SK-N-SH (cell line): ENCODE data around the gene EHBP1L1. TPM values are rescaled to one million over a fixed set of nuclear protein-coding genes. Genes with fewer than 3 reads are reported as not detected.

ENCODE experiments used
- CTCF ChIA-PET: fragments of 300-600, 350-600 bp; formaldehyde crosslinking; extraction: SDS; loops from one replicate; lab custom pipeline; 2021; lab: Yijun Ruan, JAX
- POLR2A ChIA-PET: fragments of 350-600 bp; sonication (Branson Sonifier 250); formaldehyde crosslinking; extraction: SDS; loops from one replicate; lab custom pipeline; 2020; ENCODE audit warnings: antibody characterized with exemption, inconsistent platforms; lab: Yijun Ruan, JAX
- DNase-seq: peaks from one replicate; pipeline ENCODE4 v3.0.0; 2012
- H2AFZ ChIP-seq: fragments of 200-600 bp; sonication (generic); 2 replicates; pipeline ENCODE4 v1.8.1; 2016; ENCODE audit warnings: antibody characterized with exemption, mild to moderate bottlenecking, low read depth
- H3F3A ChIP-seq: fragments of 200-600 bp; sonication (generic); replicated peaks from 2 replicates; pipeline ENCODE3; 2016; ENCODE audit warnings: antibody characterized with exemption, mild to moderate bottlenecking; ENCODE audit not compliant: insufficient read depth
- H3K27ac ChIP-seq, 2 experiments: fragments of 200-500 bp in 1 of 2; fragments of 200-600 bp in 1 of 2; sonication (Bioruptor generic) in 1 of 2; sonication (generic), shearing (Covaris generic) in 1 of 2; 2 replicates each; pipeline versions ENCODE4 v1.5.1 to v1.6.1; 2014 to 2016; ENCODE audit warnings: low read depth in 2 of 2, inconsistent platforms in 1 of 2, low read length in 1 of 2, mild to moderate bottlenecking in 1 of 2, mixed read lengths in 1 of 2
- H3K27me3 ChIP-seq: fragments of 200-600 bp; sonication (generic), shearing (Covaris generic); 2 replicates; pipeline ENCODE4 v1.6.1; 2016; ENCODE audit warnings: mixed run types; ENCODE audit not compliant: insufficient read depth
- H3K36me3 ChIP-seq, 2 experiments: fragments of 200-500 bp in 1 of 2; fragments of 200-600 bp in 1 of 2; sonication (Bioruptor generic) in 1 of 2; sonication (generic) in 1 of 2; replicated peaks in 1 of 2; 2 replicates each; pipeline versions ENCODE3 to v1.5.1; 2014 to 2016; ENCODE audit warnings: low read length in 1 of 2, mild to moderate bottlenecking in 1 of 2; ENCODE audit not compliant: insufficient read depth in 2 of 2, control insufficient read depth in 1 of 2
- H3K4me1 ChIP-seq, 2 experiments: fragments of 200-500 bp in 1 of 2; fragments of 200-600 bp in 1 of 2; sonication (Bioruptor generic) in 1 of 2; sonication (generic), shearing (Covaris generic) in 1 of 2; 2 replicates each; pipeline versions ENCODE4 v1.5.1 to v1.6.1; 2014 to 2016; ENCODE audit warnings: low read depth in 1 of 2, low read length in 1 of 2, mixed run types in 1 of 2; ENCODE audit not compliant: insufficient read depth in 2 of 2, control insufficient read depth in 1 of 2
- H3K4me2 ChIP-seq: fragments of 200-600 bp; sonication (generic), shearing (Covaris generic); 2 replicates; pipeline ENCODE4 v1.6.1; 2017; ENCODE audit warnings: mixed run types
- H3K4me3 ChIP-seq, 2 experiments: fragments of 200-500 bp in 1 of 2; fragments of 200-600 bp in 1 of 2; sonication (Bioruptor generic) in 1 of 2; sonication (generic), shearing (Covaris generic) in 1 of 2; 2 replicates each; pipeline versions ENCODE4 v1.5.1 to v1.8.1; 2014 to 2016; ENCODE audit warnings: low read depth in 2 of 2, inconsistent platforms in 1 of 2, low read length in 1 of 2, mild to moderate bottlenecking in 1 of 2, mixed read lengths in 1 of 2, moderate library complexity in 1 of 2
- H3K79me2 ChIP-seq: fragments of 200-600 bp; sonication (generic); 2 replicates; pipeline ENCODE4 v1.8.1; 2017; ENCODE audit warnings: mild to moderate bottlenecking; ENCODE audit not compliant: insufficient read depth
- H3K9ac ChIP-seq: fragments of 200-600 bp; sonication (generic); 2 replicates; pipeline ENCODE4 v1.6.1; 2017; ENCODE audit warnings: mixed run types
- H3K9me2 ChIP-seq: fragments of 200-600 bp; sonication (generic); 2 replicates; pipeline ENCODE4 v1.6.1; 2017; ENCODE audit warnings: mixed run types
- H3K9me3 ChIP-seq: fragments of 200-600 bp; sonication (generic); 2 replicates; pipeline ENCODE4 v1.6.1; 2017; ENCODE audit warnings: mixed run types, mild to moderate bottlenecking, moderate library complexity
- H4K20me1 ChIP-seq: fragments of 200-600 bp; sonication (generic); 2 replicates; pipeline ENCODE4 v1.6.1; 2017; ENCODE audit warnings: mild to moderate bottlenecking, mixed run types; ENCODE audit not compliant: insufficient read depth
- ELF1 ChIP-seq: IDR thresholded peaks from 2 replicates; pipeline ENCODE4 v1.4.0; 2012
- EZH2phosphoT487 ChIP-seq: fragments of 200-600 bp; sonication (generic); IDR thresholded peaks from 2 replicates; pipeline ENCODE4 v1.6.1; 2017; ENCODE audit warnings: low read depth, mixed run types, mild to moderate bottlenecking, antibody characterized with exemption, moderate library complexity, borderline replicate concordance
- FOXJ3 ChIP-seq: sonication (generic); formaldehyde crosslinking; IDR thresholded peaks from 2 replicates; pipeline ENCODE4 v1.5.1; 2020; ENCODE audit warnings: mild to moderate bottlenecking, missing genetic modification reagents
- GATA2 ChIP-seq: sonication (generic); formaldehyde crosslinking; IDR thresholded peaks from 2 replicates; pipeline ENCODE4 v1.5.0; 2020; ENCODE audit warnings: mild to moderate bottlenecking, missing genetic modification reagents
- MXI1 ChIP-seq: IDR thresholded peaks from 2 replicates; pipeline ENCODE4 v1.6.1; 2012; ENCODE audit warnings: mild to moderate bottlenecking, low read depth, low read length, improper control_type of control experiment
- NFIC ChIP-seq: IDR thresholded peaks from 2 replicates; pipeline ENCODE4 v1.4.0; 2012; ENCODE audit warnings: borderline replicate concordance
- TAF1 ChIP-seq: IDR thresholded peaks from 2 replicates; pipeline ENCODE4 v1.6.1; 2012; ENCODE audit warnings: low read depth, mild to moderate bottlenecking, low read length, moderate library complexity, borderline replicate concordance
- YY1 ChIP-seq: IDR thresholded peaks from 2 replicates; pipeline ENCODE4 v1.4.0; 2012; ENCODE audit warnings: low read depth, mild to moderate bottlenecking
- WGBS: methylation state at CpG from one replicate; pipeline ENCODE4 v1.1.6; 2017; ENCODE audit warnings: low lambda C conversion rate; 5-methylcytosine and 5-hydroxymethylcytosine counted together
- polyA plus RNA-seq, 3 experiments: library from polyadenylated mRNA; depleted of rRNA; stranded (reverse); fragments of >200 nt; gene quantifications; 2 replicates each; pipeline ENCODE4 v1.2.3, GENCODE V29; 2012
- TF ChIP-seq, protein P1 (sequence below): IDR thresholded peaks from 2 replicates; pipeline ENCODE4 v1.4.0; 2012; ENCODE audit warnings: low read depth
- TF ChIP-seq, protein P2 (sequence below): IDR thresholded peaks from 2 replicates; pipeline ENCODE4; 2012
- TF ChIP-seq, protein P3 (sequence below): fragments of 150-350 bp; IDR thresholded peaks from 2 replicates; pipeline ENCODE4 v1.6.1; 2016; ENCODE audit warnings: mild to moderate bottlenecking, low read depth, low read length

The EHBP1L1 gene
- polyA plus RNA-seq, 1 of the 3 experiments (the other 2 are of a cell fraction) = 48.7 TPM

DNA sequence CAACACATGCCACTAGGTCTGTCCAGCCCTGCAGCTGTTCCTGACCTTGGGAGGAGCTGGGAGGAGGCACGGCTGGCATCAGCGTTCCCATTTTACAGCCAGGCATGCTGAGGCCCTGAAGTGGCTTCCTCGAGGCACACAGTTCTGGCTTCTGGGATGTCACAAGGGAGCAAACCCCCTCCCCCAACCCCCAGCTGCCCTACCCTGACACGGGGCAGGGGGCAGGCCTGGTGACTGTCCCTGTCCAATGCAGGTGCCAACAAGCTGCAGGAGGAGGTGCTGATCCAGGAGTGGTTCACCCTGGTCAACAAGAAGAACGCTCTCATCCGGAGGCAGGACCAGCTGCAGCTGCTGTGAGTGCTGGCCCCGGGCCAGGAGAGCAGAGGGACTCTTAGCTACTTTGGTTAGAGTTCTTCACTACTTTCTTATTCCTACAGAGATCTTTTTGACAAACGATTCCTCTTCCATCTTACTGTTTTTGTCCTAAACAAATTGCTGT is 14.4 kb downstream of the EHBP1L1 start:
- Histone ChIP-seq H3K4me3 (no peak overlapping the region), H3K9me3 (no peaks in the 10 kb centered on the region), H4K20me1 (0 out of 2 replicates have a peak, but pooled peaks cover 3% of the 10 kb centered on the region), H2AFZ (no peak overlapping the region), H3K4me2 (no peak overlapping the region), H3K27ac (no peak overlapping the region), H3K79me2 (no peaks in the 10 kb centered on the region), H3K9me2 (no peaks in the 10 kb centered on the region), H3K9ac (no peak overlapping the region), H3F3A (peaks cover 15% of the 10 kb centered on the region), H3K4me1 (peaks cover 0 to 19% of the 10 kb centered on the region in 2 experiments; a peak in 1 of 4 replicates), H3K36me3 (peaks cover 0 to 23% of the 10 kb centered on the region in 2 experiments), H3K27me3 (no peaks in the 10 kb centered on the region)
- TF ChIP-seq NFIC = 0 out of 2 replicates have a peak, but pooled peaks have one; percentile 8
- TF ChIP-seq TAF1 = no peak
- WGBS = 84% methylated on average over 2 of the region's 8 CpGs
- ChIA-PET POLR2A (interaction anchor here (0.9 to 1.4 kb wide), 2 partner anchors 14 to 16 kb away, joined by 3 to 4 read pairs; no protein-coding TSS in a partner anchor), CTCF (interaction anchor here (1.1 to 12.8 kb wide), 5 partner anchors 9 to 49 kb away, joined by 3 to 216 read pairs (median 8); partner anchors contain the start of genes EHBP1L1 and FAM89B)
- DNase-seq = no peak

DNA sequence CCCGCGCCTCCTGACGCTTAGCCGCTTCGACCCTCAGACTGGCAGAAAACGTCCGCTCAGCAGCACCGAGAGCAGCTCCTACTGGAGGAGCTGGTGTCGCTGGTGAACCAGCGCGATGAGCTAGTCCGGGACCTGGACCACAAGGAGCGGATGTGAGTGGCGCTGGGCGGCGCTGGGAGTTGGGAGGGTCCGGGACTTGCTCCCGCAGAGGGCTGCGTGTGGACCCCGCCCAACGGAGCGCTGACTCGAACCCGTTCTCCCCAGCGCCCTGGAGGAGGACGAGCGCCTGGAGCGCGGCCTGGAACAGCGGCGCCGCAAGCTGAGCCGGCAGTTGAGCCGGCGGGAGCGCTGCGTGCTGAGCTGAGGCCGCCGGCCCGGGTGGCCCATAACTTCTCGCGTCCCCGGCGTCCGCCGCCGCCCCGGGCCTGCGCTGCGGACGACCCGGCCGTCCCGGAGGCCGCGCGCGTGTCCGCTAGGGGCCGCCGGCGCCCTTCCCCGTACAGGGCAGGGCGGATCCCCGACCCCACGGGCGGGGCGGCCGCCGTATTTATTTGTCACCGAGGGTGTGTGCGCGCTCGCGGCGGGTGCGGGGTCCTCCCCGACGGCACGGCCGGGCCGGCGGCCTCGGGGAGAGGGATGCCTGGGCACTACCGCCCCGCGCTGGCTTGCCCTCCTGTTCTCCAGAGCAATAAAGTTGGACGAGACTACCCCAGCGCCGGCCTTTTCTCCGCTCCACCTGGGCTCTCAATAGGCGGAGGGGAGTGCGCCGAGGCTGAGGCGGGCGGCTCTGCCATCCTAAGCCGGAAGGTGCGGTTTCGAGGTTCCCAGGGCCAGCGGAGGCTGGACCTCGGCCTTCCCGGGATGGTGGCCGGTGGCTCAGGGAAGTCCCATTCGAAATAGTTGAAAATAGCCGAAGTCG is 16.3 kb downstream of the EHBP1L1 start:
- peaks cover 0 to 23% of the 10 kb centered on the region in 2 experiments for H3K36me3 ChIP-seq
- H3K4me3 ChIP-seq = no peak overlapping the region
- H2AFZ ChIP-seq = no peak overlapping the region
- no peak for DNase-seq
- ChIA-PET CTCF (interaction anchor here (0.8 to 12.8 kb wide), 9 partner anchors 13 to 427 kb away, joined by 3 to 216 read pairs (median 4); partner anchors contain the start of genes EHBP1L1 and FAM89B), POLR2A (interaction anchor here (1.2 kb wide), 1 partner anchor 19 kb away, joined by 4 read pairs; the partner anchor contains the start of gene FAM89B)
- H4K20me1 ChIP-seq = no peaks in the 10 kb centered on the region
- no peak overlapping the region for H3K27ac ChIP-seq
- H3K4me2 ChIP-seq = no peak overlapping the region
- no peak overlapping the region for H3K9ac ChIP-seq
- H3K27me3 ChIP-seq = no peaks in the 10 kb centered on the region
- peaks cover 0 to 12% of the 10 kb centered on the region in 2 experiments; a peak in 1 of 4 replicates for H3K4me1 ChIP-seq
- no peak for TF ChIP-seq ELF1
- TF ChIP-seq, protein P1, sequence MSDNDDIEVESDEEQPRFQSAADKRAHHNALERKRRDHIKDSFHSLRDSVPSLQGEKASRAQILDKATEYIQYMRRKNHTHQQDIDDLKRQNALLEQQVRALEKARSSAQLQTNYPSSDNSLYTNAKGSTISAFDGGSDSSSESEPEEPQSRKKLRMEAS = no peak
- H3K9me3 ChIP-seq = no peaks in the 10 kb centered on the region
- no peaks in the 10 kb centered on the region for H3K9me2 ChIP-seq
- WGBS = 97% methylated on average over 55 of the region's 106 CpGs
- no peaks in the 10 kb centered on the region for H3K79me2 ChIP-seq
- peaks cover 9% of the 10 kb centered on the region for H3F3A ChIP-seq

DNA sequence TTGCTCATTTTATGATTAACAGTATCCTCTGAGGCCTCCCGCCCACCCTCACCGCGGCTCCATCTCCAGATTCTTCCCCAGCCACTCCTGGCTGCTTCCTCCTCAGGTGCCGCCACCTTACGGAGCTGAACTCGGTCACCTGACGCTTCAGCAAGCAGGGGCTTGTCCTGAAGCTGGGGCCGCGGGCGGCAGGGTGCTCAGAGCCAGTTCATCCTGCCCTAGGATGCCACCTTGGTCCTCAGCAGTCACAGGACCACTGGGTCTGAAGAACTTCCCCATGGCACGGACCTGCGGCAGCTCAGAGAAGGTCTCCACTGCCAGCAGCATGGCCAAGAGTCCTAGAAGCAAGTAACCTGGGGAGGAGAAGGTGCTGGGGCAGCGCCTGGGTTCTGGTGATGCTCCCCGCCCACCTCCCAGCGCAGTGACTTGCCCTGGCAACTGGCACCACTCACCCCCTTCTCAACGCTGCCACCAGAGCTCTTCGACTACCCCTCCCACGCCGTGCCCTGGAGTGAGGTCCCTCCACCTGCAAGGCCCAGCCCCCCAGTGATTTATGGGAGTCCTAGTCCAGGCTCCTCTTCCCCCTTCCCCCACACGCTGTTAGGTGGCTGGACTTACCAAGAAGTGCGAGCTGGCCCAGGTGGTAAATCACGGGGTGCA is 17.1 kb downstream of the EHBP1L1 start:
- H3K9ac ChIP-seq = no peak overlapping the region
- 94% methylated on average over 14 of the region's 22 CpGs for whole genome bisulfite sequencing
- TF ChIP-seq, protein P2, sequence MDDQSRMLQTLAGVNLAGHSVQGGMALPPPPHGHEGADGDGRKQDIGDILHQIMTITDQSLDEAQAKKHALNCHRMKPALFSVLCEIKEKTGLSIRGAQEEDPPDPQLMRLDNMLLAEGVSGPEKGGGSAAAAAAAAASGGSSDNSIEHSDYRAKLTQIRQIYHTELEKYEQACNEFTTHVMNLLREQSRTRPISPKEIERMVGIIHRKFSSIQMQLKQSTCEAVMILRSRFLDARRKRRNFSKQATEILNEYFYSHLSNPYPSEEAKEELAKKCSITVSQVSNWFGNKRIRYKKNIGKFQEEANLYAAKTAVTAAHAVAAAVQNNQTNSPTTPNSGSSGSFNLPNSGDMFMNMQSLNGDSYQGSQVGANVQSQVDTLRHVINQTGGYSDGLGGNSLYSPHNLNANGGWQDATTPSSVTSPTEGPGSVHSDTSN = no peak
- no peak for TF ChIP-seq MXI1
- TF ChIP-seq TAF1 = no peak
- no peak for TF ChIP-seq NFIC
- TF ChIP-seq GATA2 = no peak
- TF ChIP-seq, protein P3, sequence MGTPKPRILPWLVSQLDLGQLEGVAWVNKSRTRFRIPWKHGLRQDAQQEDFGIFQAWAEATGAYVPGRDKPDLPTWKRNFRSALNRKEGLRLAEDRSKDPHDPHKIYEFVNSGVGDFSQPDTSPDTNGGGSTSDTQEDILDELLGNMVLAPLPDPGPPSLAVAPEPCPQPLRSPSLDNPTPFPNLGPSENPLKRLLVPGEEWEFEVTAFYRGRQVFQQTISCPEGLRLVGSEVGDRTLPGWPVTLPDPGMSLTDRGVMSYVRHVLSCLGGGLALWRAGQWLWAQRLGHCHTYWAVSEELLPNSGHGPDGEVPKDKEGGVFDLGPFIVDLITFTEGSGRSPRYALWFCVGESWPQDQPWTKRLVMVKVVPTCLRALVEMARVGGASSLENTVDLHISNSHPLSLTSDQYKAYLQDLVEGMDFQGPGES = no peak
- TF ChIP-seq FOXJ3 (CRISPR knock-in tag) = no peak
- no peak for TF ChIP-seq EZH2phosphoT487
- TF ChIP-seq YY1 = no peak
- TF ChIP-seq, all 33 proteins: peak for 0
- Histone ChIP-seq H2AFZ (no peak overlapping the region), H3K27ac (peak overlapping the region in 1 of 2 experiments; percentile 25; a peak in 1 of 4 replicates), H3K4me1 (peaks cover 0 to 12% of the 10 kb centered on the region in 2 experiments; a peak in 1 of 4 replicates), H3K27me3 (no peaks in the 10 kb centered on the region), H3K9me3 (no peaks in the 10 kb centered on the region), H3K9me2 (no peaks in the 10 kb centered on the region), H3K36me3 (peaks cover 6 to 22% of the 10 kb centered on the region in 2 experiments), H3F3A (peaks cover 9% of the 10 kb centered on the region), H4K20me1 (no peaks in the 10 kb centered on the region), H3K4me2 (no peak overlapping the region), H3K4me3 (no peak overlapping the region), H3K79me2 (no peaks in the 10 kb centered on the region)
- POLR2A ChIA-PET = interaction anchor here (1.0 to 3.1 kb wide), 8 partner anchors 10 to 52 kb away, joined by 3 to 15 read pairs (median 4); partner anchors contain the start of genes EHBP1L1, FAM89B, PCNX3 and ZNRD2
- peak; percentile 31 for DNase-seq
- CTCF ChIA-PET = interaction anchor here (0.8 to 12.8 kb wide), 22 partner anchors 7 to 427 kb away, joined by 3 to 216 read pairs (median 6); partner anchors contain the start of genes EHBP1L1, FAM89B, LTBP3 and MAP3K11
